Endothelial cell of umbilical vein (primary cell): ENCODE data around the gene HBQ1. TPM values are rescaled to one million over a fixed set of nuclear protein-coding genes. Genes with fewer than 3 reads are reported as not detected.
"Not testable (repeated sequence)": the region's sequence is repeated elsewhere in the genome, so short reads cannot be mapped to it uniquely, and the experiment has no call there.

ENCODE experiments used
- BruUV-seq: library from RNA; stranded (reverse); fragments of 400-500 nt; replicated peaks from 2 replicates; lab custom pipeline; 2021; lab: Mats Ljungman, UMichigan
- CTCF ChIA-PET: fragments of 300-600, 350-600 bp; sonication (Branson Sonifier 250); formaldehyde crosslinking; loops from one replicate; lab custom pipeline; 2021; ENCODE audit warnings: antibody characterized with exemption, inconsistent platforms; lab: Charles Lee
- POLR2A ChIA-PET: fragments of 300-600, 350-600 bp; sonication (Branson Sonifier 250); formaldehyde crosslinking; loops from one replicate; lab custom pipeline; 2021; ENCODE audit warnings: antibody characterized with exemption, inconsistent platforms; lab: Charles Lee
- DNase-seq: peaks from one replicate; pipeline ENCODE4 v3.0.0-alpha.2; 2011; ENCODE audit warnings: low read depth, low spot score
- FAIRE-seq: peaks from 2 replicates; lab custom pipeline; 2011; peaks lifted over from hg19 to GRCh38; lab: Jason Lieb, UNC
- H2AFZ ChIP-seq: 2 replicates; pipeline ENCODE4 v1.6.0; 2012; ENCODE audit warnings: low read depth, low read length, control low read depth, inconsistent platforms
- H3K27ac ChIP-seq: 2 replicates; pipeline ENCODE4 v1.5.1; 2011; ENCODE audit warnings: low read depth, mild to moderate bottlenecking, control low read depth, low read length, moderate library complexity; ENCODE audit not compliant: insufficient read depth
- H3K27me3 ChIP-seq, 2 experiments: 2 replicates each; pipeline versions ENCODE4 v1.6.0 to v1.6.1; 2011; ENCODE audit warnings: low read length in 2 of 2, mixed read lengths in 1 of 2; ENCODE audit not compliant: control insufficient read depth in 2 of 2, insufficient read depth in 2 of 2
- H3K36me3 ChIP-seq, 2 experiments: 2 replicates in 1 of 2; 3 replicates in 1 of 2; pipeline ENCODE4 v1.5.1; 2011; ENCODE audit warnings: low read length in 2 of 2, mild to moderate bottlenecking in 1 of 2, moderate library complexity in 1 of 2; ENCODE audit not compliant: control insufficient read depth in 2 of 2, insufficient read depth in 2 of 2; ENCODE audit errors: extremely low read depth in 1 of 2
- H3K4me1 ChIP-seq: 3 replicates; pipeline ENCODE4 v1.5.1; 2011; ENCODE audit warnings: mild to moderate bottlenecking, low read length; ENCODE audit not compliant: control insufficient read depth, insufficient read depth; ENCODE audit errors: extremely low read depth
- H3K4me2 ChIP-seq: 2 replicates; pipeline ENCODE4 v1.6.1; 2011; ENCODE audit warnings: low read length, control low read depth, mixed read lengths; ENCODE audit not compliant: insufficient read depth
- H3K4me3 ChIP-seq, 3 experiments: fragments of 200-600 bp in 1 of 3; sonication (generic), shearing (Covaris generic) in 1 of 3; replicated peaks in 1 of 3; 2 replicates each; pipeline ENCODE4 v1.5.1; 2011 to 2016; ENCODE audit warnings: control low read depth in 3 of 3, low read length in 3 of 3, mild to moderate bottlenecking in 2 of 3, inconsistent platforms in 1 of 3, low read depth in 1 of 3, moderate library complexity in 1 of 3; ENCODE audit not compliant: insufficient read depth in 1 of 3
- H3K79me2 ChIP-seq: 2 replicates; pipeline ENCODE4 v1.6.0; 2012; ENCODE audit warnings: low read length, inconsistent platforms; ENCODE audit not compliant: control insufficient read depth, insufficient read depth
- H3K9ac ChIP-seq: replicated peaks from 2 replicates; pipeline ENCODE3; 2011; ENCODE audit warnings: low read length, control low read depth; ENCODE audit not compliant: insufficient read depth; ENCODE audit errors: extremely low read depth
- H3K9me1 ChIP-seq: replicated peaks from 3 replicates; pipeline ENCODE4 v1.6.0; 2011; ENCODE audit warnings: mild to moderate bottlenecking, low read length; ENCODE audit not compliant: control insufficient read depth, insufficient read depth; ENCODE audit errors: extremely low read depth
- H3K9me3 ChIP-seq: replicated peaks from 2 replicates; pipeline ENCODE4 v1.5.1; 2012; ENCODE audit warnings: low read length, inconsistent platforms; ENCODE audit not compliant: control insufficient read depth, insufficient read depth
- H4K20me1 ChIP-seq: replicated peaks from 2 replicates; pipeline ENCODE3; 2011; ENCODE audit warnings: mild to moderate bottlenecking, low read length; ENCODE audit not compliant: control insufficient read depth, insufficient read depth; ENCODE audit errors: extremely low read depth
- CTCF ChIP-seq, 2 donors: IDR thresholded peaks; 1 replicate in 1 of 2; 2 replicates in 1 of 2; pipeline ENCODE4 v1.5.1; 2011; ENCODE audit warnings: low read length in 2 of 2, mild to moderate bottlenecking in 2 of 2, moderate library complexity in 2 of 2, control low read depth in 1 of 2, inconsistent platforms in 1 of 2, low read depth in 1 of 2; ENCODE audit not compliant: insufficient read depth in 1 of 2; ENCODE audit errors: extremely low read depth in 1 of 2
- EZH2 ChIP-seq: IDR thresholded peaks from 2 replicates; pipeline ENCODE4 v1.6.1; 2012; ENCODE audit warnings: borderline replicate concordance, low read depth, mild to moderate bottlenecking, moderate library complexity, low read length, inconsistent platforms; ENCODE audit not compliant: severe bottlenecking
- FOS ChIP-seq: IDR thresholded peaks from 2 replicates; pipeline ENCODE4 v1.6.1; 2011; ENCODE audit warnings: mild to moderate bottlenecking, low read length, moderate library complexity, borderline replicate concordance; ENCODE audit not compliant: insufficient read depth
- GATA2 ChIP-seq: IDR thresholded peaks from 2 replicates; pipeline ENCODE4 v1.7.0; 2011; ENCODE audit warnings: low read depth, mild to moderate bottlenecking, moderate library complexity, mixed read lengths, low read length; ENCODE audit not compliant: insufficient read length, insufficient read depth
- JUN ChIP-seq: IDR thresholded peaks from 2 replicates; pipeline ENCODE4 v1.6.1; 2011; ENCODE audit warnings: borderline replicate concordance, low read depth; ENCODE audit not compliant: insufficient read length, insufficient read depth
- MAX ChIP-seq: IDR thresholded peaks from 2 replicates; pipeline ENCODE4 v1.6.1; 2011; ENCODE audit not compliant: insufficient read depth, insufficient read length
- MYC ChIP-seq: IDR thresholded peaks from one replicate; pipeline ENCODE4 v1.6.1; 2011; ENCODE audit warnings: mild to moderate bottlenecking, low read depth, low read length
- POLR2A ChIP-seq: IDR thresholded peaks from 2 replicates; pipeline ENCODE4 v1.6.1; 2012; ENCODE audit warnings: low read depth, mild to moderate bottlenecking, control low read depth, low read length
- POLR2AphosphoS5 ChIP-seq: IDR thresholded peaks from 2 replicates; pipeline ENCODE4 v1.6.1; 2012; ENCODE audit warnings: low read depth, mild to moderate bottlenecking, control low read depth, low read length, moderate library complexity; ENCODE audit not compliant: insufficient read depth
- dilution Hi-C: fragments of 300-500 bp; cut with MboI; formaldehyde crosslinking; loops from one replicate; pipeline ENCODE4 v1.15.0; 2019; ENCODE audit warnings: low sequenced_read_pairs; ENCODE audit not compliant: extremely low pct_ligation_motif_present
- intact Hi-C: fragments of 100-400 bp; cut with micrococcal nuclease; formaldehyde crosslinking; loops from one replicate; pipeline ENCODE4 v1.10.0; 2022
- polyA plus RNA-seq, 4 experiments: library from polyadenylated mRNA; depleted of rRNA in 3 of 4; stranded (reverse) in 3 of 4; unstranded in 1 of 4; fragments of >200 nt; gene quantifications; 2 replicates each; pipeline versions ENCODE4 v1.2.1 to v1.2.3, GENCODE V29; 2011 to 2012; ENCODE audit warnings: missing spikeins in 1 of 4
- total RNA-seq: library from RNA; stranded (reverse); gene quantifications from 2 replicates; pipeline ENCODE4 v1.2.3, GENCODE V29; 2021

Gene HBQ1
- total and polyA plus RNA-seq, 2 donors (not counting 3 experiments of a cell fraction or from before 2014, with no cell fraction given): 0.75 TPM; not detected in 1

GRCh38 chr16:211631-212180 lies 31.4 kb downstream of the HBQ1 start:
- POLR2A ChIA-PET, BruUV-seq, H4K20me1 ChIP-seq, FAIRE-seq, dilution Hi-C loops, H3K27me3 ChIP-seq, H3K4me2 ChIP-seq, H3K4me1 ChIP-seq, H3K9ac ChIP-seq, intact Hi-C loops, DNase-seq, CTCF ChIA-PET, H3K9me1 ChIP-seq, H3K4me3 ChIP-seq, H2AFZ ChIP-seq, H3K27ac ChIP-seq, H3K9me3 ChIP-seq: not testable (repeated sequence)
- peaks cover 16 to 36% of the 10 kb centered on the region in 2 experiments for H3K36me3 ChIP-seq
- H3K79me2 ChIP-seq: peaks cover 59% of the 10 kb centered on the region

GRCh38 chr16:212999-213398 lies 32.7 kb downstream of the HBQ1 start:
- FAIRE-seq (no peak), DNase-seq (no peak)
- TF ChIP-seq POLR2A: no peak
- no peak for TF ChIP-seq CTCF (IDR thresholded peaks at IDR 0.05; ENCODE audit: extremely low read depth in 1 of 2, insufficient read depth in 1 of 2, low read depth in 1 of 2, low read length in 2 of 2)
- no peak for TF ChIP-seq JUN
- no peak for TF ChIP-seq MAX
- TF ChIP-seq POLR2AphosphoS5: no peak
- TF ChIP-seq FOS: no peak
- no peak for TF ChIP-seq EZH2
- no peak for TF ChIP-seq GATA2
- TF ChIP-seq MYC: no peak
- peaks cover 66% of the 10 kb centered on the region for H3K79me2 ChIP-seq
- H3K27ac ChIP-seq: no peak overlapping the region
- no peaks in the 10 kb centered on the region for H3K27me3 ChIP-seq
- H4K20me1 ChIP-seq: no peaks in the 10 kb centered on the region
- POLR2A ChIA-PET: no interaction called here
- H3K9me1 ChIP-seq: no peaks in the 10 kb centered on the region
- no peak overlapping the region for H3K4me2 ChIP-seq
- intact Hi-C loops: no loop called here
- H3K36me3 ChIP-seq: peaks cover 19 to 31% of the 10 kb centered on the region in 2 experiments
- no peaks in the 10 kb centered on the region for H3K4me1 ChIP-seq
- H3K9me3 ChIP-seq: no peaks in the 10 kb centered on the region
- CTCF ChIA-PET: no interaction called here
- no TSS peak for BruUV-seq
- no peak overlapping the region for H3K4me3 ChIP-seq
- dilution Hi-C loops: no loop called here
- H3K9ac ChIP-seq: no peak overlapping the region
- H2AFZ ChIP-seq: no peak overlapping the region
